Liver (tissue), 3 donors: ENCODE results near the gene PPP3CA.

ENCODE experiments used
- EGR1 ChIP-seq, 2 donors: IDR thresholded peaks; 2 replicates each; pipeline ENCODE4 v1.6.1; 2016 to 2018; ENCODE audit warnings: antibody characterized with exemption in 2 of 2, low read depth in 2 of 2
- FOXA1 ChIP-seq: IDR thresholded peaks from 2 replicates; pipeline ENCODE4 v1.6.1; 2016; ENCODE audit warnings: antibody characterized with exemption
- RAD21 ChIP-seq, 2 donors: IDR thresholded peaks; 2 replicates each; pipeline ENCODE4 v1.6.1; 2016; ENCODE audit warnings: antibody characterized with exemption in 2 of 2, mild to moderate bottlenecking in 2 of 2
- TAF1 ChIP-seq: conservative IDR thresholded peaks from 2 replicates; pipeline ENCODE4 v1.6.1; 2016; ENCODE audit warnings: antibody characterized with exemption, mild to moderate bottlenecking
- YY1 ChIP-seq: IDR thresholded peaks from 2 replicates; pipeline ENCODE4 v1.6.1; 2016; ENCODE audit warnings: antibody characterized with exemption, mild to moderate bottlenecking
- TF ChIP-seq, protein P1 (sequence below): fragments of 150-350 bp; IDR thresholded peaks from 2 replicates; pipeline ENCODE4 v1.5.1; 2017; ENCODE audit warnings: improper control_type of control experiment, low read depth, low read length; ENCODE audit not compliant: missing input control
- TF ChIP-seq, protein P2 (sequence below): IDR thresholded peaks from 2 replicates; pipeline ENCODE4 v1.6.1; 2016; ENCODE audit warnings: antibody characterized with exemption, mild to moderate bottlenecking
- TF ChIP-seq, protein P3 (sequence below): IDR thresholded peaks from 2 replicates; pipeline ENCODE4 v1.6.1; 2016; ENCODE audit warnings: antibody characterized with exemption
- donor health status: healthy.
- donor health status: healthy.

DNA sequence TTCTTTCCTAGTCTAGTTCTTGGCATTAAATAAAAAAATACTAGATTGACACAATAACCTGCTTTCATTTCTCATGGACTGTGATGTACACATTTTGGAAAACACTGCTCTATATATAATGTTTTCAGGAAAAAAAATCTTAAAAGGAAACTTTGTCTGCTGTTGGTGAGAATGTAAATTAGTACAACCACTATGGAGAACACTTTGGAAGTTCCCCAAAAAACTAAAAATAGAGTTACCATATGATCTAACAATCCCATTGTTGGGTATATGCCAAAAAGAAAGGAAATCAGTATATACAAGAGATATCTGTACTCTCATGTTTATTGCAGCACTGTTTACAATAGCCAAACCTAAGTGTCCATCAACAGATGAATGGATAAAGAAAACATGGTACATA is 202.3 kb downstream of the PPP3CA start:
- TF ChIP-seq, protein P1, sequence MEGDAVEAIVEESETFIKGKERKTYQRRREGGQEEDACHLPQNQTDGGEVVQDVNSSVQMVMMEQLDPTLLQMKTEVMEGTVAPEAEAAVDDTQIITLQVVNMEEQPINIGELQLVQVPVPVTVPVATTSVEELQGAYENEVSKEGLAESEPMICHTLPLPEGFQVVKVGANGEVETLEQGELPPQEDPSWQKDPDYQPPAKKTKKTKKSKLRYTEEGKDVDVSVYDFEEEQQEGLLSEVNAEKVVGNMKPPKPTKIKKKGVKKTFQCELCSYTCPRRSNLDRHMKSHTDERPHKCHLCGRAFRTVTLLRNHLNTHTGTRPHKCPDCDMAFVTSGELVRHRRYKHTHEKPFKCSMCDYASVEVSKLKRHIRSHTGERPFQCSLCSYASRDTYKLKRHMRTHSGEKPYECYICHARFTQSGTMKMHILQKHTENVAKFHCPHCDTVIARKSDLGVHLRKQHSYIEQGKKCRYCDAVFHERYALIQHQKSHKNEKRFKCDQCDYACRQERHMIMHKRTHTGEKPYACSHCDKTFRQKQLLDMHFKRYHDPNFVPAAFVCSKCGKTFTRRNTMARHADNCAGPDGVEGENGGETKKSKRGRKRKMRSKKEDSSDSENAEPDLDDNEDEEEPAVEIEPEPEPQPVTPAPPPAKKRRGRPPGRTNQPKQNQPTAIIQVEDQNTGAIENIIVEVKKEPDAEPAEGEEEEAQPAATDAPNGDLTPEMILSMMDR: no peak
- TF ChIP-seq YY1 (no peak), RAD21 (IDR thresholded peaks at IDR 0.05) (no peak), EGR1 (IDR thresholded peaks at IDR 0.05; ENCODE audit: low read depth in 2 of 2) (no peak), TAF1 (no peak), FOXA1 (no peak)
- TF ChIP-seq, protein P2, sequence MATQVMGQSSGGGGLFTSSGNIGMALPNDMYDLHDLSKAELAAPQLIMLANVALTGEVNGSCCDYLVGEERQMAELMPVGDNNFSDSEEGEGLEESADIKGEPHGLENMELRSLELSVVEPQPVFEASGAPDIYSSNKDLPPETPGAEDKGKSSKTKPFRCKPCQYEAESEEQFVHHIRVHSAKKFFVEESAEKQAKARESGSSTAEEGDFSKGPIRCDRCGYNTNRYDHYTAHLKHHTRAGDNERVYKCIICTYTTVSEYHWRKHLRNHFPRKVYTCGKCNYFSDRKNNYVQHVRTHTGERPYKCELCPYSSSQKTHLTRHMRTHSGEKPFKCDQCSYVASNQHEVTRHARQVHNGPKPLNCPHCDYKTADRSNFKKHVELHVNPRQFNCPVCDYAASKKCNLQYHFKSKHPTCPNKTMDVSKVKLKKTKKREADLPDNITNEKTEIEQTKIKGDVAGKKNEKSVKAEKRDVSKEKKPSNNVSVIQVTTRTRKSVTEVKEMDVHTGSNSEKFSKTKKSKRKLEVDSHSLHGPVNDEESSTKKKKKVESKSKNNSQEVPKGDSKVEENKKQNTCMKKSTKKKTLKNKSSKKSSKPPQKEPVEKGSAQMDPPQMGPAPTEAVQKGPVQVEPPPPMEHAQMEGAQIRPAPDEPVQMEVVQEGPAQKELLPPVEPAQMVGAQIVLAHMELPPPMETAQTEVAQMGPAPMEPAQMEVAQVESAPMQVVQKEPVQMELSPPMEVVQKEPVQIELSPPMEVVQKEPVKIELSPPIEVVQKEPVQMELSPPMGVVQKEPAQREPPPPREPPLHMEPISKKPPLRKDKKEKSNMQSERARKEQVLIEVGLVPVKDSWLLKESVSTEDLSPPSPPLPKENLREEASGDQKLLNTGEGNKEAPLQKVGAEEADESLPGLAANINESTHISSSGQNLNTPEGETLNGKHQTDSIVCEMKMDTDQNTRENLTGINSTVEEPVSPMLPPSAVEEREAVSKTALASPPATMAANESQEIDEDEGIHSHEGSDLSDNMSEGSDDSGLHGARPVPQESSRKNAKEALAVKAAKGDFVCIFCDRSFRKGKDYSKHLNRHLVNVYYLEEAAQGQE: no peak
- TF ChIP-seq, protein P3, sequence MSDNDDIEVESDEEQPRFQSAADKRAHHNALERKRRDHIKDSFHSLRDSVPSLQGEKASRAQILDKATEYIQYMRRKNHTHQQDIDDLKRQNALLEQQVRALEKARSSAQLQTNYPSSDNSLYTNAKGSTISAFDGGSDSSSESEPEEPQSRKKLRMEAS: no peak
